ENCODE measurements around the gene PPIP5K2.

DNA sequence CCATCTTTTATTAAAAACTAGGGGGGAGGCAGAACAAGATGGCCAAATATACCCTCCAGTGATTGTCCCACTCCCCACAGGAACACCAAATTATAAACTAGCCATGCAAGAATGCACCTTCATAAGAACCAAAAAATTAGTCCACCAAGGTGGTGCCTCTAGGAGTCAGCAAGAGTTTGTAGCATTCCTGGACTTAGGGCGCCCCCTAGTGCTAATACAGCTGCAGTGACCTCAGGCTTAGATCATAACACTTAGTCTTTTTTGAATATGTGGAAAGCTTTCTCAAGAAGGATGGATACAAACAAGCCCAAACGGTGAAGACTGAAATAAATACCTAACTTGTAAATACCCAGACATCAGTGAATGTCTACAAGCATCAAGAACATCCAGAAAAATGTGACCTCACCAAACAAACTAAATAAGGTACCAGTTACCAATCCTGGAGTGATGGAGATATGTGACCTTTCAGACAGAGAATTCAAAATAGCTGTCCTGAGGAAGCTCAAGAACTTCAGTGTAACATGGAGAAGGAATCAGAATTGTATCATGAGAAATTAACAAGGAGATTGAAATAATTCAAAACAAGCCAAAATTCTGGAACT is 19.3 kb downstream of the PPIP5K2 start:
- TF ChIP-seq, protein P1, sequence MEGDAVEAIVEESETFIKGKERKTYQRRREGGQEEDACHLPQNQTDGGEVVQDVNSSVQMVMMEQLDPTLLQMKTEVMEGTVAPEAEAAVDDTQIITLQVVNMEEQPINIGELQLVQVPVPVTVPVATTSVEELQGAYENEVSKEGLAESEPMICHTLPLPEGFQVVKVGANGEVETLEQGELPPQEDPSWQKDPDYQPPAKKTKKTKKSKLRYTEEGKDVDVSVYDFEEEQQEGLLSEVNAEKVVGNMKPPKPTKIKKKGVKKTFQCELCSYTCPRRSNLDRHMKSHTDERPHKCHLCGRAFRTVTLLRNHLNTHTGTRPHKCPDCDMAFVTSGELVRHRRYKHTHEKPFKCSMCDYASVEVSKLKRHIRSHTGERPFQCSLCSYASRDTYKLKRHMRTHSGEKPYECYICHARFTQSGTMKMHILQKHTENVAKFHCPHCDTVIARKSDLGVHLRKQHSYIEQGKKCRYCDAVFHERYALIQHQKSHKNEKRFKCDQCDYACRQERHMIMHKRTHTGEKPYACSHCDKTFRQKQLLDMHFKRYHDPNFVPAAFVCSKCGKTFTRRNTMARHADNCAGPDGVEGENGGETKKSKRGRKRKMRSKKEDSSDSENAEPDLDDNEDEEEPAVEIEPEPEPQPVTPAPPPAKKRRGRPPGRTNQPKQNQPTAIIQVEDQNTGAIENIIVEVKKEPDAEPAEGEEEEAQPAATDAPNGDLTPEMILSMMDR (IDR thresholded peaks at IDR 0.05), result peak; percentile 44 to 78 (median 76)
- TF ChIP-seq POLR2A (IDR thresholded peaks at IDR 0.05) (no peak), POLR2AphosphoS5 (IDR thresholded peaks at IDR 0.05) (no peak)
